Suprapubic skin (tissue), 4 donors: Measurements from ENCODE around the gene DOK5.

Experiments used
- CTCF ChIP-seq, 2 donors: fragments of 200-600 bp in 1 of 2; fragments of 450-650 bp in 1 of 2; sonication (generic) in 1 of 2; IDR thresholded peaks; one replicate each; pipeline ENCODE4 v1.5.1; 2016 to 2019; ENCODE audit warnings: antibody characterized with exemption in 2 of 2, mild to moderate bottlenecking in 1 of 2, moderate library complexity in 1 of 2
- EP300 ChIP-seq: sonication (generic); formaldehyde crosslinking; IDR thresholded peaks from one replicate; pipeline ENCODE4 v1.6.1; 2017; ENCODE audit warnings: antibody characterized with exemption
- POLR2A ChIP-seq, 2 donors: fragments of 450-650 bp; IDR thresholded peaks; one replicate each; pipeline ENCODE4 v1.6.1; 2017; ENCODE audit warnings: antibody characterized with exemption in 2 of 2, mild to moderate bottlenecking in 2 of 2, moderate library complexity in 2 of 2
- POLR2AphosphoS5 ChIP-seq, 3 donors: sonication (generic); formaldehyde crosslinking; IDR thresholded peaks; one replicate each; pipeline ENCODE4 v1.6.1; 2017; ENCODE audit warnings: antibody characterized with exemption in 3 of 3

GRCh38 chr20:54572665-54573435 is 97.5 kb downstream of the DOK5 start:
- TF ChIP-seq CTCF (IDR thresholded peaks at IDR 0.05), result no peak
- TF ChIP-seq POLR2A (IDR thresholded peaks at IDR 0.05), result no peak
- TF ChIP-seq EP300, result no peak
- no peak for TF ChIP-seq POLR2AphosphoS5 (IDR thresholded peaks at IDR 0.05)
